Measurements from ENCODE around the gene FHDC1. TPM values are rescaled to one million over a fixed set of nuclear protein-coding genes. Genes with fewer than 3 reads are reported as not detected.

FHDC1 gene
- total RNA-seq, 1 donor from 2014 or later: 25.7 TPM

GRCh38 chr4:152941411-152941810 lies 5.3 kb downstream of the FHDC1 start:
- Histone ChIP-seq H3K9me3 (no peaks in the 10 kb centered on the region), H3K36me3 (peaks cover 5% of the 10 kb centered on the region), H3K27me3 (peaks cover 3% of the 10 kb centered on the region), H3K4me1 (peaks cover 3% of the 10 kb centered on the region), H3K4me3 (no peak overlapping the region), H3K27ac (no peak overlapping the region)
- intact Hi-C loops (cut with DNase I): no loop called here
- ATAC-seq (no peak), DNase-seq (no peak)
- TF ChIP-seq CTCF (IDR thresholded peaks at IDR 0.05): no peak

DNA sequence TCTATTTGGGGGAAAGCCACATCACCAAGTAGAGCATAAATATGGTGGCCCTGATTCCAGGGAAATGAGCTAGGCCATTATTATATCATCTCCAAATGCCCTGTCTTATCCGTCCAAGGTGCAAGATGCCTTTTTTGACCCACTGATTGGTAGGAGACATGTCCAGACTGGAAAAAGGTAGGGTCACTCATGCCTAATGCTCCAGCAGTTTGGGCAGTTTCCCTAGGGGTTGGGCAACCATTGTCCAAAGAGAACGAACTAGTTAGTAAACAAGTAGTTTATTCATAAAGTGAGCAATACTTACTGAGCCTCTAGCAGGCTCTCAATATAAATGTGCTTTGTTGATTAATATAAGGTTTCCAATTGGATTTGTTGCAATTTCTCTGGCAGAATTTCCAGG lies 6.2 kb downstream of the FHDC1 start:
- Histone ChIP-seq H3K4me3 (no peak overlapping the region), H3K27me3 (peaks cover 3% of the 10 kb centered on the region), H3K36me3 (peaks cover 5% of the 10 kb centered on the region), H3K27ac (no peak overlapping the region), H3K9me3 (no peaks in the 10 kb centered on the region), H3K4me1 (peaks cover 3% of the 10 kb centered on the region)
- DNase-seq (no peak), ATAC-seq (no peak)
- intact Hi-C loops (cut with DNase I): no loop called here
- no peak for TF ChIP-seq CTCF (IDR thresholded peaks at IDR 0.05)

- ATAC-seq (no peak), DNase-seq (no peak)
- Histone ChIP-seq H3K9me3 (no peaks in the 10 kb centered on the region), H3K36me3 (peaks cover 5% of the 10 kb centered on the region), H3K27me3 (peaks cover 3% of the 10 kb centered on the region), H3K27ac (no peak overlapping the region), H3K4me3 (no peak overlapping the region), H3K4me1 (no peaks in the 10 kb centered on the region)
- intact Hi-C loops (cut with DNase I): no loop called here
- no peak for TF ChIP-seq CTCF (IDR thresholded peaks at IDR 0.05)
Measured at GRCh38 chr4:152943672-152944071, 7.5 kb downstream of the FHDC1 start.

GRCh38 chr4:152944666-152945320 lies 8.7 kb downstream of the FHDC1 start:
- Histone ChIP-seq H3K4me1 (no peaks in the 10 kb centered on the region), H3K27me3 (peaks cover 2% of the 10 kb centered on the region), H3K4me3 (no peak overlapping the region), H3K9me3 (no peaks in the 10 kb centered on the region), H3K27ac (no peak overlapping the region), H3K36me3 (peaks cover 5% of the 10 kb centered on the region)
- ATAC-seq: no peak
- intact Hi-C loops (cut with DNase I): no loop called here
- no peak for TF ChIP-seq CTCF (IDR thresholded peaks at IDR 0.05)
- no peak for DNase-seq

DNA sequence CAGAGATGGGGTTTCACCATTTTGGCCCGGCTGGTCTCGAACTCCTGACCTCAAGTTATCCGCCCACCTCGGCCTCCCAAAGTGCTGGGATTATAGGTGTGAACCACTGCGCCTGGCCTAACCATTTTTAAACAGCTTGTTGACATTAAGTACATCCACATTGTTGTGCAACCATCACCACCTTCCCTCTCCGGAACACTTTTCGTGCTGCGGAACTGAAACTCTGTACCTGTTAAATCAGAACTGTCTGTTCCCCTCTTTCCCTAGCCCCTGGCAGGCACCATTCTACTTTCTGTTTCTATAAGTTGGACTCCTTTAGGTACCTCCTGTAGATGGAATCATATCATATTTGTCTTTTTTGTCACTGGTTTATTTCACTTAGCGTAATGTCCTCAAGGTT lies 9.5 kb downstream of the FHDC1 start:
- H3K27ac ChIP-seq: no peak overlapping the region
- H3K4me3 ChIP-seq: no peak overlapping the region
- H3K9me3 ChIP-seq: no peaks in the 10 kb centered on the region
- intact Hi-C loops (cut with DNase I): no loop called here
- peak; percentile 70 for ATAC-seq
- H3K27me3 ChIP-seq: no peaks in the 10 kb centered on the region
- H3K36me3 ChIP-seq: peaks cover 5% of the 10 kb centered on the region
- no peak for DNase-seq
- H3K4me1 ChIP-seq: no peaks in the 10 kb centered on the region
- no peak for TF ChIP-seq CTCF (IDR thresholded peaks at IDR 0.05)

- no peak for DNase-seq
- H3K36me3 ChIP-seq: peaks cover 5% of the 10 kb centered on the region
- H3K9me3 ChIP-seq: no peaks in the 10 kb centered on the region
- no peak overlapping the region for H3K27ac ChIP-seq
- H3K27me3 ChIP-seq: no peaks in the 10 kb centered on the region
- TF ChIP-seq CTCF (IDR thresholded peaks at IDR 0.05): no peak
- H3K4me3 ChIP-seq: no peak overlapping the region
- ATAC-seq: no peak
- no peaks in the 10 kb centered on the region for H3K4me1 ChIP-seq
- intact Hi-C loops (cut with DNase I): no loop called here
Measured at GRCh38 chr4:152946446-152946845, 10.3 kb downstream of the FHDC1 start.
